GM12878 (cell line): Measurements from ENCODE around the gene CTSW. TPM values are rescaled to one million over a fixed set of nuclear protein-coding genes. Genes with fewer than 3 reads are reported as not detected.

ENCODE experiments used
- BHLHE40 ChIP-seq, 2 experiments: fragments of 450-650 bp in 1 of 2; IDR thresholded peaks; 2 replicates each; pipeline ENCODE4 v1.6.1; 2011 to 2017; ENCODE audit warnings: low read depth in 2 of 2, borderline replicate concordance in 1 of 2, improper control_type of control experiment in 1 of 2, low read length in 1 of 2, mild to moderate bottlenecking in 1 of 2
- CREM ChIP-seq: IDR thresholded peaks from 2 replicates; pipeline ENCODE4 v1.6.1; 2014; ENCODE audit warnings: antibody characterized with exemption, low read depth
- DPF2 ChIP-seq: fragments of 450-650 bp; IDR thresholded peaks from 2 replicates; pipeline ENCODE4 v1.6.1; 2017; ENCODE audit warnings: mild to moderate bottlenecking
- FOXM1 ChIP-seq: IDR thresholded peaks from 2 replicates; pipeline ENCODE4 v1.6.1; 2012; ENCODE audit warnings: low read depth, mild to moderate bottlenecking, inconsistent platforms, low read length, moderate library complexity
- HDAC6 ChIP-seq: fragments of 200-600 bp; sonication (generic); IDR thresholded peaks from one replicate; pipeline ENCODE4 v1.8.0; 2017; ENCODE audit warnings: antibody characterized with exemption; ENCODE audit not compliant: unreplicated experiment
- HDGF ChIP-seq: fragments of 450-650 bp; IDR thresholded peaks from 2 replicates; pipeline ENCODE4 v1.6.1; 2016; ENCODE audit warnings: antibody characterized with exemption
- IKZF2 ChIP-seq, 2 experiments: fragments of 450-650 bp; IDR thresholded peaks; 2 replicates each; pipeline ENCODE4 v1.6.1; 2017; ENCODE audit warnings: mild to moderate bottlenecking in 2 of 2, moderate library complexity in 2 of 2
- IRF4 ChIP-seq: IDR thresholded peaks from 2 replicates; pipeline ENCODE4 v1.6.1; 2011; ENCODE audit warnings: low read depth, low read length
- KDM1A ChIP-seq: fragments of 200-600 bp; sonication (generic); IDR thresholded peaks from 2 replicates; pipeline ENCODE4 v1.6.1; 2016; ENCODE audit warnings: borderline replicate concordance
- MEF2B ChIP-seq: fragments of 450-650 bp; IDR thresholded peaks from 2 replicates; pipeline ENCODE4 v1.6.1; 2018; ENCODE audit warnings: mild to moderate bottlenecking, moderate library complexity; ENCODE audit not compliant: partially characterized antibody, poor library complexity, severe bottlenecking
- MXI1 ChIP-seq: fragments of 150-350 bp; IDR thresholded peaks from 2 replicates; pipeline ENCODE4 v1.6.1; 2011; ENCODE audit warnings: low read depth, mild to moderate bottlenecking, inconsistent platforms, low read length, improper control_type of control experiment
- MYC ChIP-seq: IDR thresholded peaks from 2 replicates; pipeline ENCODE4 v1.6.1; 2011; ENCODE audit warnings: mild to moderate bottlenecking, low read length, moderate library complexity, inconsistent platforms; ENCODE audit not compliant: insufficient read depth, insufficient replicate concordance, insufficient read length, severe bottlenecking
- POLR2AphosphoS5 ChIP-seq: IDR thresholded peaks from 2 replicates; pipeline ENCODE4 v1.6.1; 2011; ENCODE audit warnings: mild to moderate bottlenecking, low read length, inconsistent platforms
- TCF12 ChIP-seq: IDR thresholded peaks from 2 replicates; pipeline ENCODE4 v1.6.1; 2011; ENCODE audit warnings: low read depth, mild to moderate bottlenecking, low read length
- ZNF384 ChIP-seq: IDR thresholded peaks from 2 replicates; pipeline ENCODE4 v1.6.1; 2012; ENCODE audit warnings: low read depth, mild to moderate bottlenecking, low read length, improper control_type of control experiment, borderline replicate concordance
- ZNF687 ChIP-seq: fragments of 450-650 bp; IDR thresholded peaks from 2 replicates; pipeline ENCODE4 v1.6.1; 2017; ENCODE audit warnings: mild to moderate bottlenecking, moderate library complexity
- polyA plus RNA-seq, 11 experiments: library from polyadenylated mRNA; depleted of rRNA in 4 of 11; unstranded in 6 of 11; stranded (reverse) in 5 of 11; fragments of >200 nt; fragmentation: Nextera tagmentation in 4 of 11; fragmentation: Illumina TruSeq in 1 of 11; extraction: Ambion mirVana in 4 of 11; extraction: Trizol in 1 of 11; gene quantifications; 1 replicate in 1 of 11; 2 replicates in 10 of 11; pipeline versions ENCODE4 v1.2.1 to v1.2.3, GENCODE V29; 2011 to 2016; ENCODE audit warnings: inconsistent platforms in 2 of 11, missing spikeins in 2 of 11, low read depth in 1 of 11
- total RNA-seq, 4 experiments: library from RNA; depleted of rRNA in 3 of 4; stranded (reverse); fragments of >200 nt in 3 of 4; fragmentation: Illumina TruSeq in 1 of 4; extraction: Trizol in 1 of 4; gene quantifications; 2 replicates each; pipeline versions ENCODE4 v1.2.1 to v1.2.3, GENCODE V29; 2013 to 2021
- TF ChIP-seq, protein P1 (sequence below): fragments of 150-350 bp; IDR thresholded peaks from 2 replicates; pipeline ENCODE4 v1.6.1; 2016; ENCODE audit warnings: low read depth, low read length
- TF ChIP-seq, protein P2 (sequence below), 3 experiments: IDR thresholded peaks in 2 of 3; conservative IDR thresholded peaks in 1 of 3; 2 replicates each; pipeline ENCODE4 v1.5.1; 2011; ENCODE audit warnings: low read depth in 3 of 3, low read length in 3 of 3, mild to moderate bottlenecking in 3 of 3, control low read depth in 2 of 3, moderate library complexity in 2 of 3, inconsistent platforms in 1 of 3, mixed read lengths in 1 of 3; ENCODE audit not compliant: control insufficient read depth in 2 of 3, insufficient read depth in 1 of 3; ENCODE audit errors: extremely low read depth in 1 of 3

CTSW gene
- total and polyA plus RNA-seq, 10 of the 15 experiments (the other 5 are each of a cell fraction or from before 2014, with no cell fraction given): 0.53 to 12.0 (median 1.7) TPM

DNA sequence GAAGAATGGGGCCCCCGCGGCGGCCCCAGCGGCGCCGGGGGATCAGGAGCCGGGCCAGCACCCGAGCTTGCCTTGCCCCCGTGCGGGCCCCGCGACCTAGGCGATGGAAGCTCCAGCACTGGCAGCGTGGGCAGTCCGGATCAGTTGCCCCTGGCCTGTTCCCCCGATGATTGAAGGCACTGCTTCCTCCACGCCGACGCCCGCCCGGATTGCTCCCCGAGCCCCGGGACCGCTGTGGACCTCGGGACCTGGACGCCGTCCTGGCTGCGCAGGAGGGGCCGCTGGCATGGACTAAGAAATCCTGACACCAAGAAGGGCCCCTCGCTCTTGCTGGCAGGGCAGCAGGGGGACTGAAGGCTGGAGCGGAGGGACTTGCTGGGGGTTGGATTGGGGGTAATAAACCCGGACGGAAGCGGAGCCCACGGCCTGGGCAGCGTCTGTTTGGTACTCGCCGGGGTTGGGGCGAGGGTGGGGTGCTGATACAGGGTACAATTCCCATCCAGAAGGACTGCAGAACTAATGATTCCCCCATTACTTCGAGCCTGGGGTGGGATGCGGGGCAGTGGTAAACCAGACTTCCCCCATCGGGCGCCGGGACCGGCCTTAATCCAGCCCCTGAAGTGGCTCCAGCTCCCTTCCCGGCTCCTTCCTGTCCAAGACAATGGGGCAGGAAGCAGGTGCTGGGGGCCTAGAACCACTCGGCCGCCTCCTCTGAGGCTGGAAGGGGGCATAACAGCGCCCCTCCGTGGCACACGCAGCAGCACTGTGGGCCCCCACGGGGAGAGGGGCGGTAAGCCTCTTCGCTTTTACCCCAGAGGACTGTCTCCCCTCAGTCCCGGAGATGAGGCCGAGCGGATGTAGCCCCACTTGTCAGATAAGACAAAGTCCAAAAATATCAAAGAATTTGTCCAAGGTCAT lies 11.8 kb downstream of the CTSW start (continued):
- TF ChIP-seq ZNF687 (no peak), POLR2AphosphoS5 (no peak), MXI1 (no peak; the same call in 1 of the 2 replicates), KDM1A (no peak), HDAC6 (no peak), ZNF384 (no peak), DPF2 (0 out of 2 replicates have a peak, but pooled peaks have one; percentile 37), IRF4 (0 out of 2 replicates have a peak, but pooled peaks have one; percentile 15), TCF12 (0 out of 2 replicates have a peak, but pooled peaks have one; percentile 9), MEF2B (no peak), CREM (0 out of 2 replicates have a peak, but pooled peaks have one; percentile 10), HDGF (no peak), FOXM1 (no peak), BHLHE40 (IDR thresholded peaks at IDR 0.05; ENCODE audit: borderline replicate concordance in 1 of 2, low read depth in 2 of 2, low read length in 1 of 2) (peak; percentile 37 to 47; a peak in 1 of 4 replicates), IKZF2 (IDR thresholded peaks at IDR 0.05) (peak; percentile 34 to 52; a peak in 1 of 4 replicates), MYC (peak; percentile 13)
- TF ChIP-seq, protein P1, sequence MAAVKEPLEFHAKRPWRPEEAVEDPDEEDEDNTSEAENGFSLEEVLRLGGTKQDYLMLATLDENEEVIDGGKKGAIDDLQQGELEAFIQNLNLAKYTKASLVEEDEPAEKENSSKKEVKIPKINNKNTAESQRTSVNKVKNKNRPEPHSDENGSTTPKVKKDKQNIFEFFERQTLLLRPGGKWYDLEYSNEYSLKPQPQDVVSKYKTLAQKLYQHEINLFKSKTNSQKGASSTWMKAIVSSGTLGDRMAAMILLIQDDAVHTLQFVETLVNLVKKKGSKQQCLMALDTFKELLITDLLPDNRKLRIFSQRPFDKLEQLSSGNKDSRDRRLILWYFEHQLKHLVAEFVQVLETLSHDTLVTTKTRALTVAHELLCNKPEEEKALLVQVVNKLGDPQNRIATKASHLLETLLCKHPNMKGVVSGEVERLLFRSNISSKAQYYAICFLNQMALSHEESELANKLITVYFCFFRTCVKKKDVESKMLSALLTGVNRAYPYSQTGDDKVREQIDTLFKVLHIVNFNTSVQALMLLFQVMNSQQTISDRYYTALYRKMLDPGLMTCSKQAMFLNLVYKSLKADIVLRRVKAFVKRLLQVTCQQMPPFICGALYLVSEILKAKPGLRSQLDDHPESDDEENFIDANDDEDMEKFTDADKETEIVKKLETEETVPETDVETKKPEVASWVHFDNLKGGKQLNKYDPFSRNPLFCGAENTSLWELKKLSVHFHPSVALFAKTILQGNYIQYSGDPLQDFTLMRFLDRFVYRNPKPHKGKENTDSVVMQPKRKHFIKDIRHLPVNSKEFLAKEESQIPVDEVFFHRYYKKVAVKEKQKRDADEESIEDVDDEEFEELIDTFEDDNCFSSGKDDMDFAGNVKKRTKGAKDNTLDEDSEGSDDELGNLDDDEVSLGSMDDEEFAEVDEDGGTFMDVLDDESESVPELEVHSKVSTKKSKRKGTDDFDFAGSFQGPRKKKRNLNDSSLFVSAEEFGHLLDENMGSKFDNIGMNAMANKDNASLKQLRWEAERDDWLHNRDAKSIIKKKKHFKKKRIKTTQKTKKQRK: no peak
- TF ChIP-seq, protein P2, sequence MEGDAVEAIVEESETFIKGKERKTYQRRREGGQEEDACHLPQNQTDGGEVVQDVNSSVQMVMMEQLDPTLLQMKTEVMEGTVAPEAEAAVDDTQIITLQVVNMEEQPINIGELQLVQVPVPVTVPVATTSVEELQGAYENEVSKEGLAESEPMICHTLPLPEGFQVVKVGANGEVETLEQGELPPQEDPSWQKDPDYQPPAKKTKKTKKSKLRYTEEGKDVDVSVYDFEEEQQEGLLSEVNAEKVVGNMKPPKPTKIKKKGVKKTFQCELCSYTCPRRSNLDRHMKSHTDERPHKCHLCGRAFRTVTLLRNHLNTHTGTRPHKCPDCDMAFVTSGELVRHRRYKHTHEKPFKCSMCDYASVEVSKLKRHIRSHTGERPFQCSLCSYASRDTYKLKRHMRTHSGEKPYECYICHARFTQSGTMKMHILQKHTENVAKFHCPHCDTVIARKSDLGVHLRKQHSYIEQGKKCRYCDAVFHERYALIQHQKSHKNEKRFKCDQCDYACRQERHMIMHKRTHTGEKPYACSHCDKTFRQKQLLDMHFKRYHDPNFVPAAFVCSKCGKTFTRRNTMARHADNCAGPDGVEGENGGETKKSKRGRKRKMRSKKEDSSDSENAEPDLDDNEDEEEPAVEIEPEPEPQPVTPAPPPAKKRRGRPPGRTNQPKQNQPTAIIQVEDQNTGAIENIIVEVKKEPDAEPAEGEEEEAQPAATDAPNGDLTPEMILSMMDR (IDR thresholded peaks at IDR 0.05 in 2 of 3, conservative IDR thresholded peaks at IDR 0.05 in 1 of 3; ENCODE audit: control insufficient read depth in 2 of 3, extremely low read depth in 1 of 3, insufficient read depth in 1 of 3, low read depth in 3 of 3, low read length in 3 of 3): peak; percentile 54 to 58 (median 54)
